ENCODE data around the gene WRAP73. TPM values are rescaled to one million over a fixed set of nuclear protein-coding genes. Genes with fewer than 3 reads are reported as not detected.

Gene WRAP73
- total RNA-seq, 1 experiment from 2014 or later, result 25.3 TPM

GRCh38 chr1:3673381-3674099 is 23.6 kb upstream of the WRAP73 start:
- Mint-ChIP-seq H3K27ac (ENCODE audit: low read depth, unreplicated experiment) (no peak overlapping the region), H3K4me3 (ENCODE audit: unreplicated experiment) (no peak overlapping the region), H3K9me3 (ENCODE audit: unreplicated experiment) (no peaks in the 10 kb centered on the region), H3K36me3 (ENCODE audit: insufficient read depth, unreplicated experiment) (no peaks in the 10 kb centered on the region), H3K4me1 (ENCODE audit: insufficient read depth, unreplicated experiment) (peaks cover 13% of the 10 kb centered on the region), H3K27me3 (ENCODE audit: insufficient read depth, unreplicated experiment) (no peaks in the 10 kb centered on the region)
- no peak for DNase-seq (ENCODE audit: unreplicated experiment)
- ChIA-PET CTCF (no interaction called here), POLR2A (no interaction called here)
- no peak for TF ChIP-seq CTCF (IDR thresholded peaks at IDR 0.05; ENCODE audit: unreplicated experiment)
- intact Hi-C loops (cut with micrococcal nuclease), result no loop called here
- no TSS peak for BruUV-seq (replicated peaks)

GRCh38 chr1:3672971-3673361 is 23.1 kb upstream of the WRAP73 start:
- DNase-seq (ENCODE audit: unreplicated experiment), result no peak
- ChIA-PET POLR2A (interaction anchor here (0.9 kb wide), 1 partner anchor 8 kb away, joined by 3 read pairs; no protein-coding TSS in a partner anchor), CTCF (interaction anchor here (0.9 kb wide), 1 partner anchor 52 kb away, joined by 3 read pairs; no protein-coding TSS in a partner anchor)
- intact Hi-C loops (cut with micrococcal nuclease), result no loop called here
- BruUV-seq (replicated peaks), result no TSS peak
- TF ChIP-seq CTCF (IDR thresholded peaks at IDR 0.05; ENCODE audit: unreplicated experiment), result no peak
- H3K27ac Mint-ChIP-seq (ENCODE audit: low read depth, unreplicated experiment), result no peak overlapping the region
- no peaks in the 10 kb centered on the region for H3K27me3 Mint-ChIP-seq (ENCODE audit: insufficient read depth, unreplicated experiment)
- H3K4me3 Mint-ChIP-seq (ENCODE audit: unreplicated experiment), result no peak overlapping the region
- H3K4me1 Mint-ChIP-seq (ENCODE audit: insufficient read depth, unreplicated experiment), result peaks cover 19% of the 10 kb centered on the region
- H3K9me3 Mint-ChIP-seq (ENCODE audit: unreplicated experiment), result no peaks in the 10 kb centered on the region
- no peaks in the 10 kb centered on the region for H3K36me3 Mint-ChIP-seq (ENCODE audit: insufficient read depth, unreplicated experiment)

- Mint-ChIP-seq H3K36me3 (ENCODE audit: insufficient read depth, unreplicated experiment) (no peaks in the 10 kb centered on the region), H3K27me3 (ENCODE audit: insufficient read depth, unreplicated experiment) (no peaks in the 10 kb centered on the region), H3K27ac (ENCODE audit: low read depth, unreplicated experiment) (no peak overlapping the region), H3K4me3 (ENCODE audit: unreplicated experiment) (no peak overlapping the region), H3K4me1 (ENCODE audit: insufficient read depth, unreplicated experiment) (peaks cover 20% of the 10 kb centered on the region), H3K9me3 (ENCODE audit: unreplicated experiment) (no peaks in the 10 kb centered on the region)
- no peak for TF ChIP-seq CTCF (IDR thresholded peaks at IDR 0.05; ENCODE audit: unreplicated experiment)
- no TSS peak for BruUV-seq (replicated peaks)
- POLR2A ChIA-PET, result interaction anchor here (0.9 kb wide), 1 partner anchor 8 kb away, joined by 3 read pairs; no protein-coding TSS in a partner anchor
- intact Hi-C loops (cut with micrococcal nuclease), result no loop called here
- DNase-seq (ENCODE audit: unreplicated experiment), result no peak
- CTCF ChIA-PET, result interaction anchor here (0.9 kb wide), 1 partner anchor 52 kb away, joined by 3 read pairs; no protein-coding TSS in a partner anchor
Observed at GRCh38 chr1:3672231-3672970, 22.5 kb upstream of the WRAP73 start.

GRCh38 chr1:3671371-3672180 is 21.7 kb upstream of the WRAP73 start:
- CTCF ChIA-PET, result interaction anchor here (0.7 kb wide), 2 partner anchors 27 to 53 kb away, joined by 3 read pairs; no protein-coding TSS in a partner anchor
- Mint-ChIP-seq H3K9me3 (ENCODE audit: unreplicated experiment) (no peaks in the 10 kb centered on the region), H3K36me3 (ENCODE audit: insufficient read depth, unreplicated experiment) (no peaks in the 10 kb centered on the region), H3K4me1 (ENCODE audit: insufficient read depth, unreplicated experiment) (peaks cover 20% of the 10 kb centered on the region), H3K27me3 (ENCODE audit: insufficient read depth, unreplicated experiment) (no peaks in the 10 kb centered on the region), H3K4me3 (ENCODE audit: unreplicated experiment) (no peak overlapping the region), H3K27ac (ENCODE audit: low read depth, unreplicated experiment) (no peak overlapping the region)
- TF ChIP-seq CTCF (IDR thresholded peaks at IDR 0.05; ENCODE audit: unreplicated experiment), result no peak
- no TSS peak for BruUV-seq (replicated peaks)
- POLR2A ChIA-PET, result no interaction called here
- intact Hi-C loops (cut with micrococcal nuclease), result no loop called here
- DNase-seq (ENCODE audit: unreplicated experiment), result no peak
